Measurements from ENCODE around the gene ELAPOR1.

- TF ChIP-seq POLR2A (IDR thresholded peaks at IDR 0.05) (no peak), CTCF (IDR thresholded peaks at IDR 0.05) (no peak)
Measured at GRCh38 chr1:109159326-109159725, 45.4 kb downstream of the ELAPOR1 start.
